Umbilical cord (tissue), 2 donors: ENCODE results near the gene KIF6. TPM values are rescaled to one million over a fixed set of nuclear protein-coding genes. Genes with fewer than 3 reads are reported as not detected.
A peak's percentile ranks its signal among the peaks of the same experiment; 100 is the strongest.

Source experiments
- DNase-seq: peaks from one replicate; pipeline ENCODE4 v3.0.0-alpha.2; 2015; ENCODE audit warnings: low spot score
- total RNA-seq: library from RNA; depleted of rRNA; stranded (reverse); fragments of >200 nt; gene quantifications from one replicate; pipeline ENCODE4 v1.2.3, GENCODE V29; 2014; ENCODE audit warnings: low replicate concordance; ENCODE audit not compliant: insufficient read depth

KIF6 gene
- total RNA-seq, 1 donor from 2014 or later = 1.2 TPM

GRCh38 chr6:39386487-39386886, 338.7 kb downstream of the KIF6 start:
- DNase-seq = no peak

DNA sequence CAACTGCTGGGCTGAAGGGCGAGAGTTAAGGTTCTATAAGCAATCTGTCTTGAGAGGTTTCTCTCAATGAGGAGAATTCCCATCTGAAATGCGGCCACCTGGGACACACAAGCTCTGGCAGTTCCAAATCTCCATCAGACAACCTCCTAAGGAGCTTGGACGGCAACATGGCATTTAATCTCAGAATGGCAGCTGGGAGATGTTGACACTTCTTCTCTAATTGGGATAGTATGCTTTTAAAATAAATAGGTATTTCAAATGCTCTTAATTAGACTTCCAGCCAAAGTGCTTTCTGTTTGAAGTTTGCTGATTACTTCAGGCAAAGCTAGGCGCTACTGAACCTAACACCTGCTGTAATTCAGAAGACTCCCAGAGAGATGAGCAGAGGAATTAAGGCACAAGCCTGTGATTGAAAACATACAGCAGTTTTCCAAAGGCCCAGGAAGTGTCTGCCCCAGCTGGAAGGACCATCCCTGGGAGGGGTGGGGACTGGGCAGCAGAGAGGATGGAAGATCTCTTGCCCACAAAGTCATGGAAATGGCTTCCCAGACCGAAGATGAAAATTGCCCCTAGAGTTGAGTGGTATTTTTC, 343.6 kb downstream of the KIF6 start:
- DNase-seq = no peak

DNA sequence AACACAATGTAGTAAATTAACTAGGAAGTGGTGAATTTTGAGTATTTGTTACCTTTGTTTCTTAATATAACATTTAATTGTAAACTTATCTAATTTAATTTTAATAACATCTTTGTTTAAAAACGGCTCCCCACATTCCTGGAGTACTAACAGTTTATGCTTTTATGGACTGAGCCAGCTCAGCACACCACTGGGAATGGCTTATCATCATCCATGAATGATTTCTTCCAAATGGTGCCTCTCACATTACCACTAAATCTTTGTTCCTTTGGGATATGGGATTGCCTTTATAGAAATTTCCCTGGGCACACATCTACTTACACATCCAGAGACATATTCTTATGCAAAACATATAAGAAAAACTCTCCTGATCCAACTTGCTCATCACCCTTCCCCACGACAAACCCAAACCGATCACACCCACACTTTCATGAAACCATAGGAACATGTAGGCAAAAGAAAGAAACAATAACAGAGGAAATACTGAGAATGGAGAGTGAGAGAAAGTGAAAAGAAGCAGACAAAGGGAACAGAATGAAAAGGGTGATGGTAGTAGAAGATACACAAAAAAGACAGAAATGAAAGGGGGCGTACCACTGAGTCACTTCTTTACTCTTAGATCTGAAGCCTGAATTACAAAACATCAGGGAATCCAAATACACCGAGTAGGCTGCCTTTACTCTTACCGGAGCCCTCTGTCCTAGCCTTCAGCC, 344.2 kb downstream of the KIF6 start:
- DNase-seq = no peak

- peak; percentile 43 for DNase-seq
These were observed 346.2 kb downstream of the KIF6 start for GRCh38 chr6:39378960-39379425.

GRCh38 chr6:39378175-39378959, 346.8 kb downstream of the KIF6 start:
- no peak for DNase-seq

GRCh38 chr6:39377539-39377950, 347.7 kb downstream of the KIF6 start:
- DNase-seq = peak; percentile 87

GRCh38 chr6:39375405-39375804, 349.8 kb downstream of the KIF6 start:
- DNase-seq = no peak

- DNase-seq = no peak
These were observed 354.8 kb downstream of the KIF6 start for GRCh38 chr6:39370390-39370789.

DNA sequence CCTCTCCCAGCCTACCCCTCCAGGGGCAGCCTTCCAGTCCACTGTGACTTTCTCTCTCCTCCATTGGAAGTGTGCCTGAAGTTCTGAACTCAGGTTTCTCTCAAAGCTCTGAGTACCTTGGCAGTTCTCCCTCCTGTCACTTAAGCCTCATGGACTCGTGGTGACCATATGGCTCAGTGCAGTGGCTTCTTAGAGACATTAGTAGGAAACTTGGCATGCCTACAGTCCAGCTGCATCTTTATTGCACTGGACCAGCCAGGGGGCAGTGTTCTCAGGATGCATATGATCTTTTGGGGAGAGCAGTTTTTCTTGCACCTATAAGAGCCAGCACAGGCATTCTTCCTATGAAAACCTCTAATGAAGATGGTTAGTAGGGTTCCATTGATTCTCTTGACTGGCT, 355.2 kb downstream of the KIF6 start:
- no peak for DNase-seq

DNA sequence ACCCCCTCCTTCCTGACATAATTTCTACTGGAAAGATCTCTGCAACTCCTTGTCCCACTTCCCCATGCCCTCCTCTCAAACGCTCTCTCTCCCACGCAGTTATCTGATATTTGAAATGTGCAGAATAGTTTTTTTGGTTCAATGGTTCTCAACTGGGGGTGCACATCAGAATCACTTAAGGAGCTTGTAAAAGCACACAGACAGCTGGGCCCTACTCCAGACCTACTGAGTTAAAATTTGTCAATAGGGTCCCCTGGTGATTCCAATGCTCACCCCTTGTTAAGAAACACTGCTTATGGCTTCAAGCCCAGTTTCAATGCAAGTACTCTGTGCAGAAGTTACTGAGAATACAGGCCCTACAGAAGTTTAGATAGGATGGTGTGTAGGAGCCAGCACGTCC, 357.5 kb downstream of the KIF6 start:
- DNase-seq = no peak

DNA sequence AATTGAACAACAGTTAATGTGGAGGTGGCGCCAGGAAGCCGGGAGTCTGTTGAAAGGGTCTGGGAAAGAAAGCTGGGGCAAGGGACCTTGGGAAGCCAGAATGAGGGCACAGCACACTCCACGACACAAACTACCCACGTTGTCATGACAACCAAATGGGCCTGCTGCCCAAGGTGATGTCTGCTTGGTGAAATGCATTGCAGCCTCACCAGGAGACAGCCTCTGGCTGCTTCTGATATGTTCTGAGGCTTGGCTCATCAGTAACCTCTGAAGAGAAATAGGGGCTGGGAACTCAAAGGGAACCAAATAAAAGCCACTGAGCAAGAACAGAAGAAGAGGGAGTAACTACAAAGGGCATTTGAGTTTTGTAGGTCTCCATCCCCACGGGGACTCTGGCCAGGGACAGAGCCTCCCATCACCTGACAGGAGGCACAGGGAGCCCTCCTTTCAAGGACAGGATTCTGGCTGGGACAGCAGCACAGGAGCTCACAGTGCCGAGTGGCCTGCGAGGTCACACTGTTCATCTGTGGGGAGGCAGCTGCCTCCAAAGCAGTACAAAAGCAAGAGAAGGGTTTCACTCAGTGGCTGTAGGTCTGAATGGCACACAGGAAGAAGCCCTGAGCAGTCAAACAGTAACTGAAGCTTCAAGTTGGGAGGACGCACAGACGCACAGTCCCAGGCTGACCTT, 358.1 kb downstream of the KIF6 start:
- DNase-seq = no peak

DNA sequence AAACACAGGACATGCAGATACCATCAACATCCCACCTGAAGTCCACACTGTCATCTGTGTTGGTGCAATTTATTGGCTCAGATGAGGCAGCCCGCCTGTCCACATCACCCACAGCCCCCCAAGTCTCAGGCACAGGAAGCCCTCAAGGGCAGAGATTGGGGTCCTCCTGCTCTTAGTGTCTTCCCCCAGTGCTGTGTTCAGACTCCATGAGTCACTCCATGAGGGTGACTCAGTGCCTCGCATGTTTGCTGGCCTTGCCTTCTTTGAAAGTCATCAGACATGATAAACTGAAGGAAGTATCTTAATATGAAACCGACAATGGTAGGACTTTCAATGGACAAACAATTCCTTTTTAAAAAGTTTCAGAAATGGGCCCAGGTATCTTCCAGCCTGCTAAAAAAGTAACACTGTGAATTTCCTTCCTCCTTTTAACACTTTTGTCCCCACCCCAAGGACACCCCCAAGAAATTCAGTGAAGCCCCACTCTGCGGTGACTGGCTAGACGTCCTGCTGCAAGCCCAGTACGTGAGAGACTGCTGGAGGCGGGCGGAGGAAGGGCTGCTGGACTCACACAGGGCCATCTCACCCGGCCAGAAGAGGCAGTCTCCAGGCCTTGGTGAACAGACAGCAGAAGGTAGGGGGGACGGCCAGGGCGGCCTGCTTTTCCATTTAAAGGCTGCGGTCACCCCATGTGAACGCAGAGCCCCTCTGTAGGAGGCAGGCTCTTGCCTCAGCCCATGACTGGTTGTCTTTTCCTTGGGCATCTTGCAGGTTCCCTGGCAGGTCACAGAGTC, 359.7 kb downstream of the KIF6 start:
- DNase-seq = no peak

DNA sequence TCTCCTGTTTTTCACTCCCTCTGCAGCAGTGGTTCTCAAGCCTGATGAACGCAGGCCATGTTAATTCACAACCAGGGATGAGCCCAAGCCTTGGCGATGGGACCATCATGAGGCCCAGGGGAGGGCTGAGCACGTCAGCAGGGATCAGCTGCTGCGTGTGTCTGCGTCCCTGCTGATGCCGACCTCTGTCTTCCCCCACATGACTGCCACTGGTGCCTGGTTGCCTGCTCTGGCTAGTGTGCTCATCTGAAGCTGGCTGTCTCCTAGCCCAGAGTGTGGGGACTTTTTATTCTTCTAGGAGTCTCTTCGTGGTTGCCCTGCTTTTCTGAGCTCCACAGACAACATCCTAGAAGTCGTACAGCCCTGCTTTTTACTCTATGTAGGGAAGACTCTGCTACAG, 361.9 kb downstream of the KIF6 start:
- no peak for DNase-seq

DNA sequence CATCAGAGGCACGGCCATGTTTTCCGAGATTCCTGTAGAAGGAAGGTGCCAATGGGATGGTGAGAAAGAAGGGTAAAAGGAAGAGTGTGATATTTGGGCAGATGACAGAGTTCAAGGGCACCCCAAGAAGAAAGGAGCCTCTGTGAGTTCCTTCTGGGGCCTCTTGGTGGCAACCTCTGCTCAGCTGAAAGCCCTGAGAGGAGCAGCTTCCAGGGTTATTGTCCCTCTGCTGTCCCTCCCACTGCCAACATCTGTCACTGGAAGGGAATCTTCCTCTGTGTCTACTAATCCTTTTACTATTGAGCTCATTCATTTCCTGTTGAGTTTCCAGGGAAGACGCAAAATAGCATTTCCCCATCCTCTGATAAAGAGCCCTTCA, 362.7 kb downstream of the KIF6 start:
- DNase-seq = no peak

DNA sequence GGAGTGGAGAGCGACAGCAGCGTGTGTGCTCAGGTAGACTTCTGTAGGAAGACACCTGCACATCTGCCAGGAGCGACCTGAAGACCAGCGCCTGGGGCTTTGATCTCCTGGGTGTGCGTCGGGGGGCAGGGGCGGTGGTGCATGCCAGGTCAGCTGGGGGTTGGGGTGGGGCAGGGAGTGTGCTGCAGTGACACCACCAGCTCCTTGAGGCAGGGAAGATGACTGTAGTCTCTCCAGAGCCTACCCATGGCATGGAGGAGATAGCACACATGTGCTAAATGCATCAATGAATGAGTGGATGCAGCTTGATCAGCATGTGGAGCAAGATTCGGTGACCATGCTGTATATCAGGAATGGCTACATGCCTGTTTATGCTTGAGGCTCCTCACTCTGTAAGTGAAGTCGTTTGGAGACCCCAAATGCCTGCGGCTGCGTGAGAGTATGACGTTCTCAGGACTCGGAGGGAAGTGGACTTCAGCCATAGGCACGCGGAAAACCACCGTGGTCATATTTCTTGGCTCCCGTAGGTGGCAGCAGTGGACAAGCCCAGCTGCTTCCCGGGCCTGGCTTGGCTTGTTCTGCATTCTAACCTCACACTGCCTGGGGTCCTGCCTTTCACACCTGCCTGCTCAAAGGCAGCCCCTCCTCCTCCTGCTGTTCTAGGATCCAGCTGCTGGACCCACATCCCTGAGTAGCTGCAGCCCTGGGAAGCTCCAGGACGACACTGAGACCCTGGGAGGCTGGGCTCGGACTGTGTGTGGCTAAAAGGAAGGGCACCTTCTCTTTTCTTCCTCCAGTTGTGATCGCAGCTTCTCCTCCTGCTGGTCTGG, 363.3 kb downstream of the KIF6 start:
- DNase-seq = peak; percentile 65

DNA sequence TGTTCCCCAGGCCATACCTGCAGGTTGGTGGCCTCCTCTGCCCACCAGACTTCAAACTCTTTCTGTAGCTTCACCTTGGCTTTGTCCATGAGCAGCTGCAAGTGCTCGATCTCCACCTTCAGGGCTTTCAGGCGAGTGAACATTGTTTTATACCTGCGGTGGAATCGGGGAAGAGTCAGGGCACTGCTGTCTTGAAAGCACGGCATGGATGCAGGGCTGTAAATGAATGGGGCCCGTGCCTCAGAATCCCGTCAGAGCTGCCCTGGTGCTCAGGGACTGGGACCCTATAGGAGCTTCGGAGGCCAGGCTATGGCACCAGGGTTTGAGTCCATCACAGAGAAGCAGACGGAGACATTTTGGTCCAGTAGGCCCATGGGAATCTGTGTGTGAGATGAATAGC, 364.8 kb downstream of the KIF6 start:
- DNase-seq = no peak

GRCh38 chr6:39357998-39358686, 367.1 kb downstream of the KIF6 start:
- peak; percentile 91 for DNase-seq

- DNase-seq = no peak
These were observed 371.4 kb downstream of the KIF6 start for GRCh38 chr6:39353698-39354315.
